GM12865 (cell line): ENCODE measurements around the gene NFKB2.

ENCODE experiments used
- DNase-seq: peaks from one replicate; pipeline ENCODE4 v3.0.0; 2010; ENCODE audit warnings: low read depth
- H3K4me3 ChIP-seq: 2 replicates; pipeline ENCODE4 v1.5.1; 2011; ENCODE audit warnings: mild to moderate bottlenecking, low read depth, low read length, control low read depth
- CTCF ChIP-seq: IDR thresholded peaks from 2 replicates; pipeline ENCODE4 v1.5.1; 2011; ENCODE audit warnings: low read length, control low read depth, low read depth, inconsistent platforms; ENCODE audit not compliant: insufficient read depth; ENCODE audit errors: missing control alignments

NFKB2 gene

GRCh38 chr10:102431452-102432124 lies 36.1 kb downstream of the NFKB2 start:
- no peak for DNase-seq
- peak overlapping the region; percentile 97 for H3K4me3 ChIP-seq
- no peak for TF ChIP-seq CTCF

GRCh38 chr10:102432162-102432950 lies 36.9 kb downstream of the NFKB2 start, which contains the start of gene CUEDC2:
TSS of gene CUEDC2 (minus strand) at chr10:102432574. CDS start at chr10:102425188, 7,386 bp downstream.
- TF ChIP-seq CTCF: no peak
- H3K4me3 ChIP-seq: peak within 1 kb of the TSS; percentile 97
- peak; percentile 97 for DNase-seq

GRCh38 chr10:102433619-102434046 lies 38.1 kb downstream of the NFKB2 start:
- no peak for DNase-seq
- TF ChIP-seq CTCF: no peak
- no peak overlapping the region for H3K4me3 ChIP-seq

- no peak for TF ChIP-seq CTCF
- H3K4me3 ChIP-seq: no peak overlapping the region
- DNase-seq: no peak
Observed at GRCh38 chr10:102434394-102435132, 39.1 kb downstream of the NFKB2 start.

GRCh38 chr10:102435133-102435497 lies 39.6 kb downstream of the NFKB2 start:
- H3K4me3 ChIP-seq: peak overlapping the region; percentile 50

More at GRCh38 chr10:102435133-102435497, 39.6 kb downstream of the NFKB2 start:
- no peak for TF ChIP-seq CTCF
- no peak for DNase-seq
